A673 (cell line): ENCODE results near the gene WFDC12. TPM values are rescaled to one million over a fixed set of nuclear protein-coding genes. Genes with fewer than 3 reads are reported as not detected.
A peak's percentile ranks its signal among the peaks of the same experiment; 100 is the strongest.

Experiments used
- BruUV-seq: library from RNA; stranded (reverse); fragments of 400-500 nt; replicated peaks from 2 replicates; lab custom pipeline; 2021; lab: Mats Ljungman, UMichigan
- CTCF ChIA-PET: fragments of 300-600 bp; sonication (Branson Sonifier 250); formaldehyde crosslinking; loops from one replicate; lab custom pipeline; 2022; ENCODE audit warnings: antibody characterized with exemption; lab: Charles Lee
- POLR2A ChIA-PET: fragments of 300-600 bp; sonication (Branson Sonifier 250); formaldehyde crosslinking; loops from one replicate; lab custom pipeline; 2022; ENCODE audit warnings: antibody characterized with exemption; ENCODE audit not compliant: low non-redundant PET; lab: Charles Lee
- DNase-seq: peaks from one replicate; pipeline ENCODE4 v3.0.0-alpha.2; 2015; ENCODE audit warnings: low spot score
- H3K27ac ChIP-seq: fragments of 200-600 bp; sonication (generic); 2 replicates; pipeline ENCODE4 v1.5.1; 2016; ENCODE audit warnings: mixed run types, low read depth, mild to moderate bottlenecking, mixed read lengths, antibody characterized with exemption, low read length; ENCODE audit not compliant: poor library complexity, severe bottlenecking
- H3K27me3 ChIP-seq: fragments of 200-600 bp; sonication (generic); replicated peaks from 2 replicates; pipeline ENCODE4 v1.6.1; 2017; ENCODE audit warnings: mixed run types, low read depth, mild to moderate bottlenecking, mixed read lengths, antibody characterized with exemption, low read length; ENCODE audit not compliant: insufficient read depth, poor library complexity
- H3K36me3 ChIP-seq: fragments of 200-600 bp; sonication (generic); 2 replicates; pipeline ENCODE4 v1.6.1; 2016; ENCODE audit warnings: mixed run types, mild to moderate bottlenecking, mixed read lengths, antibody characterized with exemption, low read length; ENCODE audit not compliant: insufficient read depth, poor library complexity, severe bottlenecking
- H3K4me1 ChIP-seq: fragments of 200-600 bp; sonication (generic); 2 replicates; pipeline ENCODE4 v1.6.1; 2017; ENCODE audit warnings: mixed run types, mild to moderate bottlenecking, mixed read lengths, antibody characterized with exemption, low read length; ENCODE audit not compliant: insufficient read depth, poor library complexity, severe bottlenecking
- H3K4me3 ChIP-seq: fragments of 200-600 bp; sonication (generic); 2 replicates; pipeline ENCODE4 v1.5.1; 2016; ENCODE audit warnings: low read depth, mixed run types, mild to moderate bottlenecking, mixed read lengths, low read length; ENCODE audit not compliant: poor library complexity, severe bottlenecking
- H3K9me3 ChIP-seq: fragments of 200-600 bp; sonication (generic); 2 replicates; pipeline ENCODE4 v1.6.1; 2016; ENCODE audit warnings: mixed run types, low read depth, mild to moderate bottlenecking, mixed read lengths, antibody characterized with exemption, low read length; ENCODE audit not compliant: poor library complexity, severe bottlenecking
- CTCF ChIP-seq: fragments of 300-800, 200-600 bp; sonication (generic); conservative IDR thresholded peaks from 2 replicates; pipeline ENCODE4 v1.5.1; 2017; ENCODE audit warnings: low read depth, mild to moderate bottlenecking, antibody characterized with exemption, low read length, moderate library complexity, mixed read lengths
- EZH2 ChIP-seq: fragments of 200-600 bp; sonication (generic); IDR thresholded peaks from 2 replicates; pipeline ENCODE4 v1.6.1; 2017; ENCODE audit warnings: borderline replicate concordance, low read depth, mild to moderate bottlenecking, mixed read lengths, antibody characterized with exemption, low read length; ENCODE audit not compliant: poor library complexity, severe bottlenecking
- intact Hi-C: fragments of 100-400 bp; cut with micrococcal nuclease; formaldehyde crosslinking; loops from one replicate; pipeline ENCODE4 v1.10.0; 2022; ENCODE audit not compliant: unreplicated experiment
- total RNA-seq: library from RNA; stranded (reverse); gene quantifications from 2 replicates; pipeline ENCODE4 v1.2.3, GENCODE V29; 2021

Gene WFDC12
- total RNA-seq, 1 experiment from 2014 or later: not detected

- ChIA-PET CTCF (interaction anchor here (0.6 to 1.9 kb wide), 10 partner anchors 27 to 173 kb away, joined by 3 to 13 read pairs (median 4); no protein-coding TSS in a partner anchor), POLR2A (no interaction called here)
- peak; percentile 96 for TF ChIP-seq CTCF
- no peak for TF ChIP-seq EZH2
- Histone ChIP-seq H3K36me3 (no peaks in the 10 kb centered on the region), H3K4me1 (no peaks in the 10 kb centered on the region), H3K4me3 (no peak overlapping the region), H3K27me3 (peaks cover 12% of the 10 kb centered on the region), H3K27ac (no peak overlapping the region), H3K9me3 (no peaks in the 10 kb centered on the region)
- peak; percentile 60 for DNase-seq
- intact Hi-C loops: loop anchor here (2.0 kb wide), 2 partner anchors 90 to 154 kb away; no protein-coding TSS in a partner anchor
- BruUV-seq: no TSS peak
These were observed 14.5 kb upstream of the WFDC12 start for GRCh38 chr20:45138561-45139300.

GRCh38 chr20:45136911-45137310, 12.6 kb upstream of the WFDC12 start:
- BruUV-seq: no TSS peak
- no peak overlapping the region for H3K4me3 ChIP-seq
- DNase-seq: no peak
- ChIA-PET POLR2A (no interaction called here), CTCF (no interaction called here)
- H3K9me3 ChIP-seq: no peaks in the 10 kb centered on the region
- no peaks in the 10 kb centered on the region for H3K4me1 ChIP-seq
- H3K36me3 ChIP-seq: no peaks in the 10 kb centered on the region
- no peak for TF ChIP-seq EZH2
- TF ChIP-seq CTCF: no peak
- peaks cover 28% of the 10 kb centered on the region for H3K27me3 ChIP-seq
- no peak overlapping the region for H3K27ac ChIP-seq
- intact Hi-C loops: no loop called here

GRCh38 chr20:45128099-45128498, 3.8 kb upstream of the WFDC12 start:
- Histone ChIP-seq H3K9me3 (no peaks in the 10 kb centered on the region), H3K4me1 (no peaks in the 10 kb centered on the region), H3K27ac (no peak overlapping the region), H3K27me3 (peaks cover 25% of the 10 kb centered on the region), H3K36me3 (no peaks in the 10 kb centered on the region), H3K4me3 (no peak overlapping the region)
- TF ChIP-seq EZH2: no peak
- TF ChIP-seq CTCF: no peak
- CTCF ChIA-PET: no interaction called here
- no TSS peak for BruUV-seq
- POLR2A ChIA-PET: no interaction called here
- intact Hi-C loops: no loop called here
- DNase-seq: no peak
